Measurements from ENCODE around the gene CACNA1H. TPM values are rescaled to one million over a fixed set of nuclear protein-coding genes. Genes with fewer than 3 reads are reported as not detected.

Gene CACNA1H
- total RNA-seq, 1 experiment from 2014 or later = 31.1 TPM

DNA sequence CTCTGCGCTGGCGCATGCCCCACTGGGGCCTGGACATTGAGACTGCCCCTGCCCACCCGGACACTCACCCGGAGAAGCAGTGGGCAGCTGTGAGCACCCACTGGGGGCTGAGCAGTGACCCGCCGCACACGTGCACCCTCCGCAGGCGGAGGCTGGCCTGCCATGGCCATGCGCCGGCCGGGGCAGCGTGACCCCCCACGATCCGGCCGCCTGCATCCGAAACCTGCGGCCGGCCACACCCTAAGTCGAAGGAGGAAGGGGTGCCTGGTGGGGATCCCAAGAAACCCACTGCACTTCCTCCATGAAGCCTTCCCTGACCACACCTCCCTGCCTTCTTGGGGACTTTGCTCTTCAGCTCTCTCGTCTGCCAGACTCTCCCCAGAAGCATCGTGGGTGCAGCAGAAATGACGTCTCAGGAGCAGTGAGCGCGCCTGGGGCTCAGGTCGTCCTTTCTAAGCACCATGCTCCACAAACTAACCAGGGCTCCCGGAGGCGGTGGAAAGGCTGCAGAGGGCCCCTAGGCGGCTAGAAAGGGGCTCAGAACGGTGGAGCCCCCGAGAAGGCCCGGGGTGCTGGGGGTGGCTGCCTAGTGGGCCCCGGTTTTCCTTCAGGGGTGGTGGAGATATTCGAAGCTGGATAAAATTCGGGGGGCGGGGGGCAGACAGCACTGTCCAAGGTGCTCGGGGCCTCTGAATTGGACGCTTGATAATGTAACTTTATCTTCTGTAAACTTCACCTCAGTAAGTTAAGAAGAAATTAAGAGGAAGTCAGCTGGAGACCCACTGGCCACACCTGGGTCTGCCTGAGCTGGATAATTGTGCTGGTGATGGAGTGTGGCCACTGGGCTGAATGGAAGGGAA lies 70.7 kb downstream of the CACNA1H start:
- H3K36me3 ChIP-seq (ENCODE audit: control insufficient read depth, insufficient read depth, low read length) = no peaks in the 10 kb centered on the region
- DNase-seq (ENCODE audit: low read depth, low spot score) = no peak
- in situ Hi-C loops (cut with HindIII; ENCODE audit: low pct_unique_long_range_greater_than_20kb, low sequenced_read_pairs) (no loop called here), intact Hi-C loops (cut with micrococcal nuclease; ENCODE audit: unreplicated experiment) (no loop called here)
- ChIA-PET POLR2A (no interaction called here), CTCF (interaction anchor here (0.6 kb wide), 1 partner anchor 49 kb away, joined by 3 read pairs; no protein-coding TSS in a partner anchor)
- H3K4me3 ChIP-seq (ENCODE audit: low read depth in 2 of 2, low read length in 2 of 2) = no peak overlapping the region
- no TSS peak for BruUV-seq (replicated peaks)
- H3K9me3 ChIP-seq (ENCODE audit: control insufficient read depth, insufficient read depth, low read depth, low read length) = no peaks in the 10 kb centered on the region
- H3K27ac ChIP-seq (ENCODE audit: low read length) = no peak overlapping the region
- ATAC-seq = no peak
- no peaks in the 10 kb centered on the region for H3K27me3 ChIP-seq (ENCODE audit: control insufficient read depth, insufficient read depth, low read length)
- TF ChIP-seq POLR2AphosphoS5 (IDR thresholded peaks at IDR 0.05; ENCODE audit: low read depth, low read length) (no peak), SIN3A (IDR thresholded peaks at IDR 0.05; ENCODE audit: borderline replicate concordance, insufficient read depth, low read depth, low read length) (no peak), TCF7L2 (IDR thresholded peaks at IDR 0.05; ENCODE audit: low read depth, low read length) (no peak)
- TF ChIP-seq, protein P1, sequence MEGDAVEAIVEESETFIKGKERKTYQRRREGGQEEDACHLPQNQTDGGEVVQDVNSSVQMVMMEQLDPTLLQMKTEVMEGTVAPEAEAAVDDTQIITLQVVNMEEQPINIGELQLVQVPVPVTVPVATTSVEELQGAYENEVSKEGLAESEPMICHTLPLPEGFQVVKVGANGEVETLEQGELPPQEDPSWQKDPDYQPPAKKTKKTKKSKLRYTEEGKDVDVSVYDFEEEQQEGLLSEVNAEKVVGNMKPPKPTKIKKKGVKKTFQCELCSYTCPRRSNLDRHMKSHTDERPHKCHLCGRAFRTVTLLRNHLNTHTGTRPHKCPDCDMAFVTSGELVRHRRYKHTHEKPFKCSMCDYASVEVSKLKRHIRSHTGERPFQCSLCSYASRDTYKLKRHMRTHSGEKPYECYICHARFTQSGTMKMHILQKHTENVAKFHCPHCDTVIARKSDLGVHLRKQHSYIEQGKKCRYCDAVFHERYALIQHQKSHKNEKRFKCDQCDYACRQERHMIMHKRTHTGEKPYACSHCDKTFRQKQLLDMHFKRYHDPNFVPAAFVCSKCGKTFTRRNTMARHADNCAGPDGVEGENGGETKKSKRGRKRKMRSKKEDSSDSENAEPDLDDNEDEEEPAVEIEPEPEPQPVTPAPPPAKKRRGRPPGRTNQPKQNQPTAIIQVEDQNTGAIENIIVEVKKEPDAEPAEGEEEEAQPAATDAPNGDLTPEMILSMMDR (IDR thresholded peaks at IDR 0.05) = no peak
- TF ChIP-seq, protein P2, sequence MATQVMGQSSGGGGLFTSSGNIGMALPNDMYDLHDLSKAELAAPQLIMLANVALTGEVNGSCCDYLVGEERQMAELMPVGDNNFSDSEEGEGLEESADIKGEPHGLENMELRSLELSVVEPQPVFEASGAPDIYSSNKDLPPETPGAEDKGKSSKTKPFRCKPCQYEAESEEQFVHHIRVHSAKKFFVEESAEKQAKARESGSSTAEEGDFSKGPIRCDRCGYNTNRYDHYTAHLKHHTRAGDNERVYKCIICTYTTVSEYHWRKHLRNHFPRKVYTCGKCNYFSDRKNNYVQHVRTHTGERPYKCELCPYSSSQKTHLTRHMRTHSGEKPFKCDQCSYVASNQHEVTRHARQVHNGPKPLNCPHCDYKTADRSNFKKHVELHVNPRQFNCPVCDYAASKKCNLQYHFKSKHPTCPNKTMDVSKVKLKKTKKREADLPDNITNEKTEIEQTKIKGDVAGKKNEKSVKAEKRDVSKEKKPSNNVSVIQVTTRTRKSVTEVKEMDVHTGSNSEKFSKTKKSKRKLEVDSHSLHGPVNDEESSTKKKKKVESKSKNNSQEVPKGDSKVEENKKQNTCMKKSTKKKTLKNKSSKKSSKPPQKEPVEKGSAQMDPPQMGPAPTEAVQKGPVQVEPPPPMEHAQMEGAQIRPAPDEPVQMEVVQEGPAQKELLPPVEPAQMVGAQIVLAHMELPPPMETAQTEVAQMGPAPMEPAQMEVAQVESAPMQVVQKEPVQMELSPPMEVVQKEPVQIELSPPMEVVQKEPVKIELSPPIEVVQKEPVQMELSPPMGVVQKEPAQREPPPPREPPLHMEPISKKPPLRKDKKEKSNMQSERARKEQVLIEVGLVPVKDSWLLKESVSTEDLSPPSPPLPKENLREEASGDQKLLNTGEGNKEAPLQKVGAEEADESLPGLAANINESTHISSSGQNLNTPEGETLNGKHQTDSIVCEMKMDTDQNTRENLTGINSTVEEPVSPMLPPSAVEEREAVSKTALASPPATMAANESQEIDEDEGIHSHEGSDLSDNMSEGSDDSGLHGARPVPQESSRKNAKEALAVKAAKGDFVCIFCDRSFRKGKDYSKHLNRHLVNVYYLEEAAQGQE (IDR thresholded peaks at IDR 0.05; ENCODE audit: insufficient read depth in 1 of 2, low read depth in 2 of 2, low read length in 1 of 2) = no peak
- H3K4me1 ChIP-seq (ENCODE audit: control insufficient read depth, insufficient read depth, low read length) = peaks cover 12% of the 10 kb centered on the region

DNA sequence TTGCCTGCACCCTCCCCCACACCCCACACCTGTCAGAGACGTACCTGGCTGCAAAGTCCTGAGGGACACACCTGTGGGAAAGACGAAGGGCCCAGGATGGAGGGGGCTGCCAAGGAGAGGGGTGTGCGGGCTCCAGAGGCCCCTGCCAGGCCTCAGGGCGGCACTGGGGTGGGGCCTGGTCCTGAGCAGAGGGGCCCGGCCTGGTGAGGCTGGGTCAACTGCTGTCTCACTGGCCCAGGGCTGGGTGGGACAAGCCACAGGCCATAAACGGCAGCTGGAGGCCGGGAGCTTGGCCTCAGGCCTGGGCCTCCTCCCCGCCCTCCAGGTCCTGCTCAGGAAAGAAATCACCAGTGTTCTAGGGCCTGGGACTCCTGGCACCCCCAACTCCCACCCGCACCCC lies 71.7 kb downstream of the CACNA1H start:
- BruUV-seq (replicated peaks) = no TSS peak
- in situ Hi-C loops (cut with HindIII; ENCODE audit: low pct_unique_long_range_greater_than_20kb, low sequenced_read_pairs) (no loop called here), intact Hi-C loops (cut with micrococcal nuclease; ENCODE audit: unreplicated experiment) (no loop called here)
- POLR2A ChIA-PET = no interaction called here
- Histone ChIP-seq H3K4me3 (ENCODE audit: low read depth in 2 of 2, low read length in 2 of 2) (no peak overlapping the region), H3K4me1 (ENCODE audit: control insufficient read depth, insufficient read depth, low read length) (peaks cover 12% of the 10 kb centered on the region), H3K36me3 (ENCODE audit: control insufficient read depth, insufficient read depth, low read length) (no peaks in the 10 kb centered on the region), H3K27me3 (ENCODE audit: control insufficient read depth, insufficient read depth, low read length) (no peaks in the 10 kb centered on the region), H3K27ac (ENCODE audit: low read length) (0 out of 2 replicates have a peak overlapping the region, but pooled peaks have one; percentile 17), H3K9me3 (ENCODE audit: control insufficient read depth, insufficient read depth, low read depth, low read length) (no peaks in the 10 kb centered on the region)
- TF ChIP-seq, protein P2 (IDR thresholded peaks at IDR 0.05; ENCODE audit: insufficient read depth in 1 of 2, low read depth in 2 of 2, low read length in 1 of 2) = no peak
- TF ChIP-seq, protein P1 (IDR thresholded peaks at IDR 0.05) = no peak
- no peak for TF ChIP-seq SIN3A (IDR thresholded peaks at IDR 0.05; ENCODE audit: borderline replicate concordance, insufficient read depth, low read depth, low read length)
- no peak for TF ChIP-seq TCF7L2 (IDR thresholded peaks at IDR 0.05; ENCODE audit: low read depth, low read length)
- no peak for TF ChIP-seq POLR2AphosphoS5 (IDR thresholded peaks at IDR 0.05; ENCODE audit: low read depth, low read length)
- ATAC-seq (0 out of 2 replicates have a peak, but pooled peaks have one; percentile 8), DNase-seq (ENCODE audit: low read depth, low spot score) (no peak)
- CTCF ChIA-PET = no interaction called here
